Uterus (tissue), 2 donors: Measurements from ENCODE around the gene ARID1B.

Source experiments
- CTCF ChIP-seq, 4 experiments: fragments of 200-600 bp in 2 of 4; fragments of 450-650 bp in 2 of 4; sonication (generic) in 2 of 4; IDR thresholded peaks; one replicate each; pipeline ENCODE4 v1.5.1; 2016 to 2019; ENCODE audit warnings: antibody characterized with exemption in 4 of 4, mild to moderate bottlenecking in 2 of 4, moderate library complexity in 1 of 4
- POLR2A ChIP-seq, 2 donors: fragments of 450-650 bp; IDR thresholded peaks; one replicate each; pipeline ENCODE4 v1.6.1; 2016; ENCODE audit warnings: antibody characterized with exemption in 2 of 2, mild to moderate bottlenecking in 1 of 2, moderate library complexity in 1 of 2

- TF ChIP-seq POLR2A (IDR thresholded peaks at IDR 0.05), result no peak
- no peak for TF ChIP-seq CTCF (IDR thresholded peaks at IDR 0.05)
These were observed 461.2 kb downstream of the ARID1B start for GRCh38 chr6:157238346-157238745.
